ENCODE results near the gene GADD45GIP1. TPM values are rescaled to one million over a fixed set of nuclear protein-coding genes. Genes with fewer than 3 reads are reported as not detected.

The GADD45GIP1 gene
- total RNA-seq, 2 donors from 2014 or later: 31.0 to 34.9 TPM

DNA sequence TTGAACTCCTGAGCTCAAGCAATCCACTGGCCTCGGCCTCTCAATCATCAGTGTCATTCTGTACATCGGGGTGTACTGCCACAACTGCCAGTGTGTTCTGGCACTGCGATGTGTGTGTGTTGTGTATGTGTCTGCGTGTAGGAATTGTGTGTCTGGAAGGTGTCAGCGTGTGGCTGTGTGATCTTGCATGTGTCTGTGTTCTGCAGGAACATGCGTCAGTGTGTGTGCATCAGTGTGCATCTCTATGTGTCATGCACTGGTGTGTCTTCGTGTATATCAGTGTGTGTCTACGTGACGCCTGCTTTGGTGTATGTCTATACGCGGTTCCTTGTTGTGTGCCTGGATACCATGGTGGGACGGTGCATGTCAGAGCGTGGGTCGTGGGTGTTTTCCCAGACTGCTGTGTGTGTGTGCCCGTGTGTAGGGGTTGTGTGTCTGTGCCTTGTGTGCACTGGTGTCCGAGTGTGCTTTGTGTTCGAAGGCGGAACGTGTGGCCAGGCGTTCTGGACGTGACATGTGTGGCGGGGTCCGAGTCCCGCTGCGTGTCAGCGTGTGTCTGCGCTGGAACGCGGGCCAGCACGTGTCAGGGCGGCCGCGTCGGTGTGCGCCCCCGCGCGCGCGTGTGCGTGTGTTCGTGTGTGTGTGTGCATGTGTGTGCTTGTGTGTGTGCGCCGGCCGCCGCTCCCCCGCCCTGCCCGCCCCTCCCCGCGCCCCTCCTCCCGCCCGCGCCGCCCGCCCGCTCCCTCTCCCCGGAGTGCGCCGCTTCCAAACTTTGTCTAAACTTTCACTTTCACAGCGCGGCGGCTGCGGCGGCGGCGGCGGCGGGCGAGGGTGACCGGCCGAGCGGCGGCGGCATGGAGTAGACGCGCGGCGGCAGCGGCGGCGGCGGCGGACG, 37.9 kb upstream of the GADD45GIP1 start, which contains the start of gene NFIX:
Gene NFIX, plus strand, starts transcription at position 775 of the 895 bp plus-strand sequence. CDS start 363 bp downstream, outside the sequence.
- WGBS, 2 experiments (ENCODE audit: insufficient coverage in 1 of 2, insufficient read length in 1 of 2): 18 to 48% methylated on average over 11 to 82 of the region's 84 CpGs
- no peak within 1 kb of the TSS for H3K9ac ChIP-seq (ENCODE audit: extremely low read depth, low read length, poor library complexity, severe bottlenecking)
- no peaks in the 10 kb centered on the region for H3K36me3 Mint-ChIP-seq (ENCODE audit: low read depth)
- H3K9me3 ChIP-seq (ENCODE audit: control insufficient read depth, low read length): no peaks in the 10 kb centered on the region
- H3K4me3 ChIP-seq (ENCODE audit: low read length): no peak within 1 kb of the TSS
- no peaks in the 10 kb centered on the region for H3K36me3 ChIP-seq (ENCODE audit: control insufficient read depth, insufficient read depth, low read length)
- TF ChIP-seq CTCF (conservative IDR thresholded peaks at IDR 0.05): no peak
- H3K27ac ChIP-seq (ENCODE audit: low read depth, low read length): no peak within 1 kb of the TSS
- H3K4me1 Mint-ChIP-seq: no peaks in the 10 kb centered on the region
- H3K27me3 Mint-ChIP-seq (ENCODE audit: insufficient read depth): peaks cover 91% of the 10 kb centered on the region
- peak within 1 kb of the TSS; percentile 48 for H3K4me3 Mint-ChIP-seq
- H3K27me3 ChIP-seq (ENCODE audit: control insufficient read depth, insufficient read depth, low read length, poor library complexity, severe bottlenecking): peaks cover 88% of the 10 kb centered on the region
- H3K9me3 Mint-ChIP-seq: no peaks in the 10 kb centered on the region
- DNase-seq: peak; percentile 68
- H3K4me1 ChIP-seq (ENCODE audit: control insufficient read depth, insufficient read depth, low read length): no peaks in the 10 kb centered on the region
- no peak within 1 kb of the TSS for H3K27ac Mint-ChIP-seq

- no peaks in the 10 kb centered on the region for H3K4me1 ChIP-seq (ENCODE audit: control insufficient read depth, insufficient read depth, low read length)
- H3K36me3 ChIP-seq (ENCODE audit: control insufficient read depth, insufficient read depth, low read length): no peaks in the 10 kb centered on the region
- no peak overlapping the region for H3K27ac Mint-ChIP-seq
- H3K27me3 ChIP-seq (ENCODE audit: control insufficient read depth, insufficient read depth, low read length, poor library complexity, severe bottlenecking): peaks cover 86% of the 10 kb centered on the region
- no peak overlapping the region for H3K9ac ChIP-seq (ENCODE audit: extremely low read depth, low read length, poor library complexity, severe bottlenecking)
- H3K9me3 Mint-ChIP-seq: no peaks in the 10 kb centered on the region
- no peak for TF ChIP-seq CTCF (conservative IDR thresholded peaks at IDR 0.05)
- 65 to 82% methylated on average over 3 to 7 of the region's 7 CpGs for WGBS, 2 experiments (ENCODE audit: insufficient coverage in 1 of 2, insufficient read length in 1 of 2)
- no peaks in the 10 kb centered on the region for H3K36me3 Mint-ChIP-seq (ENCODE audit: low read depth)
- H3K4me1 Mint-ChIP-seq: no peaks in the 10 kb centered on the region
- H3K27me3 Mint-ChIP-seq (ENCODE audit: insufficient read depth): peaks cover 78% of the 10 kb centered on the region
- no peak overlapping the region for H3K4me3 ChIP-seq (ENCODE audit: low read length)
- no peak for DNase-seq
- no peak overlapping the region for H3K4me3 Mint-ChIP-seq
- H3K9me3 ChIP-seq (ENCODE audit: control insufficient read depth, low read length): no peaks in the 10 kb centered on the region
- H3K27ac ChIP-seq (ENCODE audit: low read depth, low read length): no peak overlapping the region
Measured at GRCh38 chr19:12993562-12993961, 36.5 kb upstream of the GADD45GIP1 start.

DNA sequence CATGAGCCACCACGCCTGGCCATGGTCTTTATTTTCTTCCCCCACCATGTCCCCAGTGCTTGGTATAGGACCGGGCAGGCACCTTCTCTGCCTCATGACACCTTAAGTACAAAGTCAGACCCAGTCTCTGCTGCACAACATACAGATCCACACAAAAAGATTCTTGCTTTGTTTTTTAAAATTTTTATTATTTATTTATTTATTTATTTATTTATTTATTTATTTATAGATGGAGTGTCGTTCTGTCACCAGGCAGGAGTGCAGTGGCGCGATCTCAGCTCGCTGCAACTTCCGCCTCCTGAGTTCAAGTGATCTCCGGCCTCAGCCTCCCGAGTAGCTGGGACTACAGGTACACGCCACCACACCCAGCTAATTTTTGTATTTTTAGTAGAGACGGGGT, 35.7 kb upstream of the GADD45GIP1 start:
- H3K27me3 ChIP-seq (ENCODE audit: control insufficient read depth, insufficient read depth, low read length, poor library complexity, severe bottlenecking): peaks cover 85% of the 10 kb centered on the region
- H3K27ac ChIP-seq (ENCODE audit: low read depth, low read length): no peak overlapping the region
- WGBS, 2 experiments (ENCODE audit: insufficient coverage in 1 of 2, insufficient read length in 1 of 2): 77 to 94% methylated on average over 10 to 11 of the region's 11 CpGs
- no peaks in the 10 kb centered on the region for H3K36me3 Mint-ChIP-seq (ENCODE audit: low read depth)
- H3K9me3 ChIP-seq (ENCODE audit: control insufficient read depth, low read length): no peaks in the 10 kb centered on the region
- peaks cover 70% of the 10 kb centered on the region for H3K27me3 Mint-ChIP-seq (ENCODE audit: insufficient read depth)
- H3K4me1 Mint-ChIP-seq: no peaks in the 10 kb centered on the region
- H3K27ac Mint-ChIP-seq: no peak overlapping the region
- no peak overlapping the region for H3K4me3 Mint-ChIP-seq
- TF ChIP-seq CTCF (conservative IDR thresholded peaks at IDR 0.05): no peak
- H3K9ac ChIP-seq (ENCODE audit: extremely low read depth, low read length, poor library complexity, severe bottlenecking): no peak overlapping the region
- DNase-seq: no peak
- no peaks in the 10 kb centered on the region for H3K4me1 ChIP-seq (ENCODE audit: control insufficient read depth, insufficient read depth, low read length)
- no peaks in the 10 kb centered on the region for H3K9me3 Mint-ChIP-seq
- no peaks in the 10 kb centered on the region for H3K36me3 ChIP-seq (ENCODE audit: control insufficient read depth, insufficient read depth, low read length)
- H3K4me3 ChIP-seq (ENCODE audit: low read length): no peak overlapping the region

Measured in endodermal cell (in vitro differentiated cells).